ENCODE data around the gene CCDC69. TPM values are rescaled to one million over a fixed set of nuclear protein-coding genes. Genes with fewer than 3 reads are reported as not detected.

Gene CCDC69
- total RNA-seq, 4 donors from 2014 or later, result 217 to 341 (median 285) TPM

GRCh38 chr5:151264113-151264512 lies 40.2 kb upstream of the CCDC69 start:
- no peak for TF ChIP-seq EP300 (IDR thresholded peaks at IDR 0.05)
- no peak for TF ChIP-seq POLR2AphosphoS5 (IDR thresholded peaks at IDR 0.05)
- TF ChIP-seq POLR2A (IDR thresholded peaks at IDR 0.05; ENCODE audit: low read depth), result no peak
- no peak for TF ChIP-seq CTCF (IDR thresholded peaks at IDR 0.05)
- Histone ChIP-seq H3K4me3 (no peak overlapping the region), H3K36me3 (peaks cover 20 to 78% (median 38%) of the 10 kb centered on the region in 4 donors), H3K27ac (replicated peaks in 1 of 4) (no peak overlapping the region), H3K27me3 (no peaks in the 10 kb centered on the region), H3K9me3 (no peaks in the 10 kb centered on the region), H3K4me1 (peaks cover 0 to 9% (median 3%) of the 10 kb centered on the region in 4 donors)
- intact Hi-C loops (cut with DNase I), result no loop called here
- WGBS, result 44% methylated on average over 1 of the region's 1 CpG
- DNase-seq (ENCODE audit: extremely low spot score), result no peak

- H3K4me1 ChIP-seq, result peaks cover 3 to 11% (median 8%) of the 10 kb centered on the region in 4 donors
- no peak for DNase-seq (ENCODE audit: extremely low spot score)
- H3K9me3 ChIP-seq, result no peaks in the 10 kb centered on the region
- no peak overlapping the region for H3K4me3 ChIP-seq
- 93% methylated on average over 3 of the region's 3 CpGs for WGBS
- no peak overlapping the region for H3K27ac ChIP-seq (replicated peaks in 1 of 4)
- peaks cover 18 to 65% (median 27%) of the 10 kb centered on the region in 4 donors for H3K36me3 ChIP-seq
- H3K27me3 ChIP-seq, result no peaks in the 10 kb centered on the region
- intact Hi-C loops (cut with DNase I), result no loop called here
- no peak for TF ChIP-seq CTCF (IDR thresholded peaks at IDR 0.05)
- no peak for TF ChIP-seq POLR2AphosphoS5 (IDR thresholded peaks at IDR 0.05)
- no peak for TF ChIP-seq EP300 (IDR thresholded peaks at IDR 0.05)
- no peak for TF ChIP-seq POLR2A (IDR thresholded peaks at IDR 0.05; ENCODE audit: low read depth)
Observed at GRCh38 chr5:151262532-151262931, 38.6 kb upstream of the CCDC69 start.

DNA sequence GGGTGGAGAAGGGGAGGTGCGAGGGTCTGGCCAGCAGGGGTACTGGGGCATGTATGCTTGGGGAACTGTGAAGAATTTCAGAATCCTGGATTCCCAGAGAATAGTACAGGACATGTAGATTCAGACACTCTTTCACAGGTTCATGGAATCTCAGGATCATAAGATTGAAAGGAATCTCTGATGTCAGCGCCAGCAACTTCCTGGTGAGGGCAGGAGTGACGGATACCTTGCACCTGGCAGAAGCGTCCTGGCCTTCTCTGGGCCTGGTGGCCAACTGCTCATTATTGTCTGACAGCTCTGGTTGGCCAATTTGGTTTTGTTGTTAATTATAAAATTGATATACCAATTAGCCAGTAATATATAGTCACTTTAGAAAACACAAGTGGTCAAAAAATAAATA lies 36.0 kb upstream of the CCDC69 start:
- 94% methylated on average over 4 of the region's 4 CpGs for WGBS
- H3K4me1 ChIP-seq, result peaks cover 17 to 35% (median 20%) of the 10 kb centered on the region in 4 donors
- H3K36me3 ChIP-seq, result peaks cover 7 to 41% (median 17%) of the 10 kb centered on the region in 4 donors
- intact Hi-C loops (cut with DNase I), result no loop called here
- no peak overlapping the region for H3K27ac ChIP-seq (replicated peaks in 1 of 4)
- DNase-seq (ENCODE audit: extremely low spot score), result no peak
- H3K9me3 ChIP-seq, result no peaks in the 10 kb centered on the region
- no peak overlapping the region for H3K4me3 ChIP-seq
- TF ChIP-seq POLR2A (IDR thresholded peaks at IDR 0.05; ENCODE audit: low read depth) (no peak), CTCF (IDR thresholded peaks at IDR 0.05) (no peak), EP300 (IDR thresholded peaks at IDR 0.05) (no peak), POLR2AphosphoS5 (IDR thresholded peaks at IDR 0.05) (no peak)
- no peaks in the 10 kb centered on the region for H3K27me3 ChIP-seq

DNA sequence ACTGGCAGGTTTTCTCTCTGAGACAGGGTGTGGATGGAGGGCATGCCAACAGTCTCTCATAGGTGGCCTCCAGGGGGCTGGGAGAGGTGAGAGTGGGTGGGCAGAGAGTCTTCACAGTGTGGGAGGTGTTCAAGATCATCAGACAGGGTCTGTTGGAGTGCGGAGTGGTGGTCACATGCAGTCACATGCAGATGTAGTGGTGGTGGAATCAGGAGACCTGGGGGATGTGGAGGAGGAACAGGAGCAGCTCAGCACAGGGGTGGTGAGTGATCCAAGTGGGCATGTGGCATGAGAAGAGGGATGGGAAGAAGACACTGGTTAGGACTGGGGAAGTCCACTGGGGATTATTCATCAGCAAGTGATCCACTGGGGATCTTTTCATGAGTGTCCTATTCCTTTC lies 34.9 kb upstream of the CCDC69 start:
- H3K4me1 ChIP-seq, result peaks cover 23 to 45% (median 31%) of the 10 kb centered on the region in 4 donors
- no peak for TF ChIP-seq POLR2A (IDR thresholded peaks at IDR 0.05; ENCODE audit: low read depth)
- H3K27me3 ChIP-seq, result no peaks in the 10 kb centered on the region
- no peaks in the 10 kb centered on the region for H3K9me3 ChIP-seq
- H3K36me3 ChIP-seq, result peaks cover 7 to 32% (median 17%) of the 10 kb centered on the region in 4 donors
- intact Hi-C loops (cut with DNase I), result no loop called here
- H3K27ac ChIP-seq (replicated peaks in 1 of 4), result no peak overlapping the region
- no peak for DNase-seq (ENCODE audit: extremely low spot score)
- WGBS, result 0% methylated on average over 1 of the region's 1 CpG
- H3K4me3 ChIP-seq, result no peak overlapping the region

GRCh38 chr5:151258201-151258611 lies 34.3 kb upstream of the CCDC69 start:
- WGBS, result 92% methylated on average over 7 of the region's 7 CpGs
- Histone ChIP-seq H3K36me3 (peaks cover 7 to 32% (median 17%) of the 10 kb centered on the region in 4 donors), H3K4me3 (no peak overlapping the region), H3K9me3 (no peaks in the 10 kb centered on the region), H3K27me3 (no peaks in the 10 kb centered on the region), H3K4me1 (peaks cover 24 to 48% (median 35%) of the 10 kb centered on the region in 4 donors), H3K27ac (replicated peaks in 1 of 4) (no peak overlapping the region)
- intact Hi-C loops (cut with DNase I), result no loop called here
- no peak for DNase-seq (ENCODE audit: extremely low spot score)
- TF ChIP-seq EP300 (IDR thresholded peaks at IDR 0.05), result no peak
- no peak for TF ChIP-seq POLR2AphosphoS5 (IDR thresholded peaks at IDR 0.05)
- TF ChIP-seq CTCF (IDR thresholded peaks at IDR 0.05), result no peak
- TF ChIP-seq POLR2A (IDR thresholded peaks at IDR 0.05; ENCODE audit: low read depth), result no peak

Measured in esophagus muscularis mucosa (tissue), 4 donors.